Measurements from ENCODE around the gene SEC31A.
A peak's percentile ranks its signal among the peaks of the same experiment; 100 is the strongest.
"Not testable (repeated sequence)": the region's sequence is repeated elsewhere in the genome, so short reads cannot be mapped to it uniquely, and the experiment has no call there.

The SEC31A gene

GRCh38 chr4:82890901-82891706 is at the start of gene SEC31A:
Gene SEC31A (minus strand): TSS chr4:82891153. CDS start chr4:82881936, 9,217 bp downstream.
- no peaks in the 10 kb centered on the region for H3K27me3 ChIP-seq (ENCODE audit: control insufficient read depth in 2 of 2, insufficient read depth in 2 of 2, low read length in 2 of 2)

GRCh38 chr4:82939414-82939813 is 48.5 kb upstream of the SEC31A start:
- no peaks in the 10 kb centered on the region for H3K27me3 ChIP-seq (ENCODE audit: control insufficient read depth in 2 of 2, insufficient read depth in 2 of 2, low read length in 2 of 2)
- no peak overlapping the region for H3K9ac ChIP-seq (ENCODE audit: low read depth in 1 of 2, low read length in 2 of 2)
- no peaks in the 10 kb centered on the region for H3K9me3 ChIP-seq (ENCODE audit: control insufficient read depth in 2 of 2, low read length in 2 of 2)
- no peak overlapping the region for H3K4me3 ChIP-seq (ENCODE audit: low read length in 2 of 2)
- H3K27ac ChIP-seq (ENCODE audit: low read depth in 2 of 2, low read length in 2 of 2) = no peak overlapping the region
- peaks cover 27 to 44% of the 10 kb centered on the region in 2 donors for H3K36me3 ChIP-seq (ENCODE audit: control insufficient read depth in 2 of 2, insufficient read depth in 2 of 2, low read length in 2 of 2)
- no peaks in the 10 kb centered on the region for H3K4me1 ChIP-seq (ENCODE audit: control insufficient read depth in 2 of 2, insufficient read depth in 2 of 2, low read length in 2 of 2)

More at GRCh38 chr4:82890901-82891706, at the start of gene SEC31A:
- H3K4me3 ChIP-seq (ENCODE audit: low read length in 2 of 2) = peak within 1 kb of the TSS; percentile 94
- peaks cover 13 to 17% of the 10 kb centered on the region in 2 donors for H3K36me3 ChIP-seq (ENCODE audit: control insufficient read depth in 2 of 2, insufficient read depth in 2 of 2, low read length in 2 of 2)
- peak within 1 kb of the TSS; percentile 98 to 99 for H3K9ac ChIP-seq (ENCODE audit: low read depth in 1 of 2, low read length in 2 of 2)
- peak within 1 kb of the TSS; percentile 99 for H3K27ac ChIP-seq (ENCODE audit: low read depth in 2 of 2, low read length in 2 of 2)
- no peaks in the 10 kb centered on the region for H3K9me3 ChIP-seq (ENCODE audit: control insufficient read depth in 2 of 2, low read length in 2 of 2)
- peaks cover 19 to 23% of the 10 kb centered on the region in 2 donors for H3K4me1 ChIP-seq (ENCODE audit: control insufficient read depth in 2 of 2, insufficient read depth in 2 of 2, low read length in 2 of 2)

GRCh38 chr4:82934441-82934840 is 43.5 kb upstream of the SEC31A start:
- no peak overlapping the region for H3K27ac ChIP-seq (ENCODE audit: low read depth in 2 of 2, low read length in 2 of 2)
- H3K9ac ChIP-seq (ENCODE audit: low read depth in 1 of 2, low read length in 2 of 2) = no peak overlapping the region
- no peaks in the 10 kb centered on the region for H3K4me1 ChIP-seq (ENCODE audit: control insufficient read depth in 2 of 2, insufficient read depth in 2 of 2, low read length in 2 of 2)
- H3K4me3 ChIP-seq (ENCODE audit: low read length in 2 of 2) = no peak overlapping the region
- peaks cover 26 to 47% of the 10 kb centered on the region in 2 donors for H3K36me3 ChIP-seq (ENCODE audit: control insufficient read depth in 2 of 2, insufficient read depth in 2 of 2, low read length in 2 of 2)
- no peaks in the 10 kb centered on the region for H3K9me3 ChIP-seq (ENCODE audit: control insufficient read depth in 2 of 2, low read length in 2 of 2)
- H3K27me3 ChIP-seq (ENCODE audit: control insufficient read depth in 2 of 2, insufficient read depth in 2 of 2, low read length in 2 of 2) = no peaks in the 10 kb centered on the region

- H3K4me1 ChIP-seq (ENCODE audit: control insufficient read depth in 2 of 2, insufficient read depth in 2 of 2, low read length in 2 of 2) = no peaks in the 10 kb centered on the region
- H3K4me3 ChIP-seq (ENCODE audit: low read length in 2 of 2) = no peak overlapping the region
- no peaks in the 10 kb centered on the region for H3K27me3 ChIP-seq (ENCODE audit: control insufficient read depth in 2 of 2, insufficient read depth in 2 of 2, low read length in 2 of 2)
- no peak overlapping the region for H3K9ac ChIP-seq (ENCODE audit: low read depth in 1 of 2, low read length in 2 of 2)
- H3K9me3 ChIP-seq (ENCODE audit: control insufficient read depth in 2 of 2, low read length in 2 of 2) = no peaks in the 10 kb centered on the region
- peaks cover 7 to 26% of the 10 kb centered on the region in 2 donors for H3K36me3 ChIP-seq (ENCODE audit: control insufficient read depth in 2 of 2, insufficient read depth in 2 of 2, low read length in 2 of 2)
- no peak overlapping the region for H3K27ac ChIP-seq (ENCODE audit: low read depth in 2 of 2, low read length in 2 of 2)
Observed at GRCh38 chr4:82930848-82931755, 40.1 kb upstream of the SEC31A start.

- Histone ChIP-seq H3K27ac (ENCODE audit: low read depth in 2 of 2, low read length in 2 of 2) (no peak overlapping the region), H3K36me3 (ENCODE audit: control insufficient read depth in 2 of 2, insufficient read depth in 2 of 2, low read length in 2 of 2) (peaks cover 3 to 11% of the 10 kb centered on the region in 2 donors), H3K9me3 (ENCODE audit: control insufficient read depth in 2 of 2, low read length in 2 of 2) (no peaks in the 10 kb centered on the region), H3K4me3 (ENCODE audit: low read length in 2 of 2) (no peak overlapping the region), H3K9ac (ENCODE audit: low read depth in 1 of 2, low read length in 2 of 2) (no peak overlapping the region), H3K27me3 (ENCODE audit: control insufficient read depth in 2 of 2, insufficient read depth in 2 of 2, low read length in 2 of 2) (no peaks in the 10 kb centered on the region), H3K4me1 (ENCODE audit: control insufficient read depth in 2 of 2, insufficient read depth in 2 of 2, low read length in 2 of 2) (no peaks in the 10 kb centered on the region)
Observed at GRCh38 chr4:82921795-82922194, 30.8 kb upstream of the SEC31A start.

GRCh38 chr4:82919386-82919785 is 28.4 kb upstream of the SEC31A start:
- peaks cover 3 to 11% of the 10 kb centered on the region in 2 donors for H3K36me3 ChIP-seq (ENCODE audit: control insufficient read depth in 2 of 2, insufficient read depth in 2 of 2, low read length in 2 of 2)
- no peak overlapping the region for H3K9ac ChIP-seq (ENCODE audit: low read depth in 1 of 2, low read length in 2 of 2)
- no peaks in the 10 kb centered on the region for H3K9me3 ChIP-seq (ENCODE audit: control insufficient read depth in 2 of 2, low read length in 2 of 2)
- no peaks in the 10 kb centered on the region for H3K27me3 ChIP-seq (ENCODE audit: control insufficient read depth in 2 of 2, insufficient read depth in 2 of 2, low read length in 2 of 2)
- H3K27ac ChIP-seq (ENCODE audit: low read depth in 2 of 2, low read length in 2 of 2) = no peak overlapping the region
- no peak overlapping the region for H3K4me3 ChIP-seq (ENCODE audit: low read length in 2 of 2)
- H3K4me1 ChIP-seq (ENCODE audit: control insufficient read depth in 2 of 2, insufficient read depth in 2 of 2, low read length in 2 of 2) = no peaks in the 10 kb centered on the region

- no peak overlapping the region for H3K9ac ChIP-seq (ENCODE audit: low read depth in 1 of 2, low read length in 2 of 2)
- no peaks in the 10 kb centered on the region for H3K4me1 ChIP-seq (ENCODE audit: control insufficient read depth in 2 of 2, insufficient read depth in 2 of 2, low read length in 2 of 2)
- peaks cover 3 to 11% of the 10 kb centered on the region in 2 donors for H3K36me3 ChIP-seq (ENCODE audit: control insufficient read depth in 2 of 2, insufficient read depth in 2 of 2, low read length in 2 of 2)
Observed at GRCh38 chr4:82918091-82918490, 27.1 kb upstream of the SEC31A start.

GRCh38 chr4:82913968-82914367 is 23.0 kb upstream of the SEC31A start:
- not testable (repeated sequence) for H3K9ac ChIP-seq (ENCODE audit: low read depth in 1 of 2, low read length in 2 of 2); H3K4me3 ChIP-seq (ENCODE audit: low read length in 2 of 2); H3K27me3 ChIP-seq (ENCODE audit: control insufficient read depth in 2 of 2, insufficient read depth in 2 of 2, low read length in 2 of 2); H3K27ac ChIP-seq (ENCODE audit: low read depth in 2 of 2, low read length in 2 of 2); H3K9me3 ChIP-seq (ENCODE audit: control insufficient read depth in 2 of 2, low read length in 2 of 2); H3K4me1 ChIP-seq (ENCODE audit: control insufficient read depth in 2 of 2, insufficient read depth in 2 of 2, low read length in 2 of 2)
- peaks cover 3 to 17% of the 10 kb centered on the region in 2 donors for H3K36me3 ChIP-seq (ENCODE audit: control insufficient read depth in 2 of 2, insufficient read depth in 2 of 2, low read length in 2 of 2)

More at GRCh38 chr4:82918091-82918490, 27.1 kb upstream of the SEC31A start:
- H3K27me3 ChIP-seq (ENCODE audit: control insufficient read depth in 2 of 2, insufficient read depth in 2 of 2, low read length in 2 of 2) = no peaks in the 10 kb centered on the region
- H3K9me3 ChIP-seq (ENCODE audit: control insufficient read depth in 2 of 2, low read length in 2 of 2) = no peaks in the 10 kb centered on the region
- H3K27ac ChIP-seq (ENCODE audit: low read depth in 2 of 2, low read length in 2 of 2) = no peak overlapping the region
- no peak overlapping the region for H3K4me3 ChIP-seq (ENCODE audit: low read length in 2 of 2)

- H3K36me3 ChIP-seq (ENCODE audit: control insufficient read depth in 2 of 2, insufficient read depth in 2 of 2, low read length in 2 of 2) = peaks cover 3 to 17% of the 10 kb centered on the region in 2 donors
- no peak overlapping the region for H3K9ac ChIP-seq (ENCODE audit: low read depth in 1 of 2, low read length in 2 of 2)
Observed at GRCh38 chr4:82913305-82913704, 22.4 kb upstream of the SEC31A start.

GRCh38 chr4:82909326-82909725 is 18.4 kb upstream of the SEC31A start:
- no peaks in the 10 kb centered on the region for H3K4me1 ChIP-seq (ENCODE audit: control insufficient read depth in 2 of 2, insufficient read depth in 2 of 2, low read length in 2 of 2)
- H3K27me3 ChIP-seq (ENCODE audit: control insufficient read depth in 2 of 2, insufficient read depth in 2 of 2, low read length in 2 of 2) = no peaks in the 10 kb centered on the region
- no peaks in the 10 kb centered on the region for H3K9me3 ChIP-seq (ENCODE audit: control insufficient read depth in 2 of 2, low read length in 2 of 2)
- peaks cover 6 to 8% of the 10 kb centered on the region in 2 donors for H3K36me3 ChIP-seq (ENCODE audit: control insufficient read depth in 2 of 2, insufficient read depth in 2 of 2, low read length in 2 of 2)
- H3K4me3 ChIP-seq (ENCODE audit: low read length in 2 of 2) = no peak overlapping the region
- no peak overlapping the region for H3K27ac ChIP-seq (ENCODE audit: low read depth in 2 of 2, low read length in 2 of 2)
- no peak overlapping the region for H3K9ac ChIP-seq (ENCODE audit: low read depth in 1 of 2, low read length in 2 of 2)

More at GRCh38 chr4:82913305-82913704, 22.4 kb upstream of the SEC31A start:
- Histone ChIP-seq H3K4me1 (ENCODE audit: control insufficient read depth in 2 of 2, insufficient read depth in 2 of 2, low read length in 2 of 2) (no peaks in the 10 kb centered on the region), H3K27me3 (ENCODE audit: control insufficient read depth in 2 of 2, insufficient read depth in 2 of 2, low read length in 2 of 2) (no peaks in the 10 kb centered on the region), H3K9me3 (ENCODE audit: control insufficient read depth in 2 of 2, low read length in 2 of 2) (no peaks in the 10 kb centered on the region), H3K4me3 (ENCODE audit: low read length in 2 of 2) (no peak overlapping the region), H3K27ac (ENCODE audit: low read depth in 2 of 2, low read length in 2 of 2) (no peak overlapping the region)
